Activated CD4-positive, CD25-positive, alpha-beta regulatory T cell treated with anti-CD3 and anti-CD28 coated beads, Interleukin-2, amount 50 U/mL, for 16 hours (primary cell): ENCODE measurements around the gene BCAM.
"Not testable (repeated sequence)": the region's sequence is repeated elsewhere in the genome, so short reads cannot be mapped to it uniquely, and the experiment has no call there.

Source experiments
- DNase-seq: peaks from one replicate; pipeline ENCODE4 v3.0.0-alpha.2; 2020; ENCODE audit warnings: low read depth, low spot score

BCAM gene

GRCh38 chr19:44808463-44809371 is at the start of gene BCAM:
BCAM (plus strand) TSS chr19:44809103; CDS start chr19:44809125, 22 bp downstream.
- no peak for DNase-seq

DNA sequence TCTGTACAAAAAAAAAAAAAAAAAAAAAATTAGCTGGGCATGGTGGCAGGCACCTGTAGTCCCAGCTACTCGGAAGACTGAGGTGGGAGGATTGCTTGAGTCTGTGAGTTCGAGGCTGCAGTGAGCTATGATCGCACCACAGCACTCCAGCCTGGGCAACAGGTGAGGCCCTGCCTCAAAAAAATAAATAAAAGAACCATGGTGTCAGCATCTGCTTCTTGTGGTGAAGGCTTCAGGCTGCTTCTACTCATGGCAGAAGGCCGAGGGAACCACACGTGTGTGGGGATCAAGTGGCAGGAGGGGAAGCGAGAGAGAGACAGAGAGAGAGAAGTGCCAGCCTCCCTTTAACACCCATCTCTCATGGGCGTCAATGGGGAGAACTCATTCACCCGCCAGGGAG is 46.9 kb upstream of the BCAM start:
- DNase-seq = no peak

DNA sequence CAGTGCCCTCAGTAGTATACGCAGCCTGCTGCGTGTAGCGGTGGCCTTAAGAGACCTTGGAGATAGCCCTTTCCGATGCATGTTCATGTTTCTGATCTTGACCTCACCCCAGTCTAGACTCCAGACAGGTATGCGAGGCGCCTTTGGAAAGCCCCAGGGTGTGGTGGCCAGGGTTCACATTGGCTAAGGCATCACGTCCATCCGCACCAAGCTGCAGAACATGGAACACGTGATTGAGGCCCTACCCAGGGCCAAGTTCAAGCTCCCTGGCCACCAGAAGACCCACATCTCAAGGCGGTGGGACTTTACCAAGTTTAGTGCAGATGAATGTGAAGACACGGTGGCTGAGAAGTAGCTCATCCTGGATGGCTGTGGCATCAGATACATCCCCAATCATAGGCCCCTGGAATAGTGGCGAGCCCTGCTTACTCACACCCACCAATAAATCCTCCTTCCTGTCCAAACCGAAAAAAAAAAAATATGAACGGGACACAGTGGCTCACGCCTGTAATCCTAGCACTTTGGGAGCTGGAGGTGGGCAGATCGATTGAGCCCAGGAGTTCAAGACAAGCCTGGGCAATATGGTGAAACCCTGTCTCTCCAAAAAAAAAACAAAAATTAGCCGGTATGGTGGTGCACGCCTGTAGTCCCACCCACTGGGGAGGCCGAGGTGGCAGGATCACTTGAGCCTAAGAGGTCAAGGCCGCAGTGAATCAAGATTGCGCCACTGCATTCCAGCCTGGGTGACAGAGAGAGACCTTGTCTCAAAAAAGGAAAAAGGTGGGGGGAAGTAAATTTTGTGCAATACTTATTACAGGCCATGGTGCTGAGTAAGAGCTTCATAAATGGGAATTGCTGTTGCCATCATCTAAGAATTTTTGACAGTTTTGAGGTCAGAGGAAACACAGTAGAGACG is 43.6 kb upstream of the BCAM start:
- DNase-seq = no peak

- no peak for DNase-seq
Observed at GRCh38 chr19:44765949-44766335, 43.0 kb upstream of the BCAM start.

GRCh38 chr19:44767295-44768180 is 41.4 kb upstream of the BCAM start:
- no peak for DNase-seq

DNA sequence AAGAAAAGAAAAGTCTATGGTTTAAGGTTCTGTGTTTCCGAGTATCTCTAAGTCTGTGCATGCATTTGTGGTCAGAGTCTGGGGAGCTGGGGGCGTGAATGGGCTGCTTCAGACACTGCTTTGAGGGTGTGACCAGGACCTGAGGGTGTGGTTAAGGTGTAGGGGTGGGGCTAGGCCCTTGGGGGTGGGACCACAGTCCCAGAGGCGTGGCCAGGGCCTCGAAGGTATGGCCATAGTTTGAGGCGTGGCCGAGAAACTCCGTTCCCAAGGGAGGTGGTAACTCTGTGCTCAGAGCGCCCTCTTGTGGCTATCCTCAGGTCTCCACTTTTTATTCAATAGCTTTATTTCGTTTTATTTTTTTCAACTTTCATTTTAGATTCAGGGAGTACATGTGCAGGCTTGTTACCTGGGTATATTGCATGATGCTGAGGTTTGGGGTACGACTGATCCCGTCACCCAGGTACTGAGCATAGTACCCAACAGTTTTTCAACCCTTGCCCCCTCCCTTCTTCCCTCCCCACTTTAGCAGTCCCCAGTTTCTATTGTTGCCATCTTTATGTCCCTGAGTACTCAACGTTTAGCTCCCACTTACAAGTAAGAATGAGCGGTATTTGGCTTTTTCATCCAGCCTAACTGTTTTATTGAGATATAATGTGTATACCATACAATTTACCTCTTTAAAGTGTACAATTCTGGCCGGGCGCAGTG is 38.2 kb upstream of the BCAM start:
- peak; percentile 96 for DNase-seq

DNA sequence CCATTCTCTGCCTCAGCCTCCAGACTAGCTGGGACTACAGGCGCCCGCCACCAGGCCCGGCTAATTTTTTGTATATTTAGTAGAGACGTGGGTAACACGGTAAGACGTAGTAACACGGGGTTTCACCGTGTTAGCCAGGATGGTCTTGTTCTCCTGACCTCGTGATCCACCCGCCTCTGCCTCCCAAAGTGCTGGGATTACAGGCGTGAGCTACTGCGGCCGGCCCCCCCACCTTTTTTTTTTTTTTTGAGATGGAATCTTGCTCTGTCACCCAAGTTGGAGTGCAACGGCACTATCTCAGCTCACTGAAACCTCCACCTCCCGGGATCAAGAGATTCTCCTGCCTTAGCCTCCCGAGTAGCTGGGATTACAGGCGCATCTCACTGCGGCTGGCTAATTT is 36.8 kb upstream of the BCAM start:
- DNase-seq = not testable (repeated sequence)

DNA sequence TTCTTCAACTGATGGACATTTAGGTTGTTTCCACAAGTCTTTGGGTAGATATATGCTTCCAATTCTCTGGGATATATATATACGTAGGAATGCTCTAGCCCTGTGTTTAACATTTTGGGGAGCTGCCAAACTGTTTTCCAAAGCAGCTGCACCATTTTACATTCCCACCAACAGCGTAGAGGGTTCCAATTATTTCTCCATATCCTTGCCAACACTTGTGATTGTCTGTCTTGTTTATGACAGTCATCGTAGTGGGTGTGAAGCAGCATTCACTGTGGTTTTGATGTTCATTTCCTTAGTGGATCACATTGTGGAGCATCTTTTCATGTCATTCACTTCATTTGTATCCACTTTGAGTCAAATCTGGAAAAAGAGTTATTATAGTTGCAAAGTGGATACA is 35.9 kb upstream of the BCAM start:
- no peak for DNase-seq

- DNase-seq = no peak
Observed at GRCh38 chr19:44775676-44776240, 33.1 kb upstream of the BCAM start.

- DNase-seq = no peak
Observed at GRCh38 chr19:44776402-44777096, 32.4 kb upstream of the BCAM start.

DNA sequence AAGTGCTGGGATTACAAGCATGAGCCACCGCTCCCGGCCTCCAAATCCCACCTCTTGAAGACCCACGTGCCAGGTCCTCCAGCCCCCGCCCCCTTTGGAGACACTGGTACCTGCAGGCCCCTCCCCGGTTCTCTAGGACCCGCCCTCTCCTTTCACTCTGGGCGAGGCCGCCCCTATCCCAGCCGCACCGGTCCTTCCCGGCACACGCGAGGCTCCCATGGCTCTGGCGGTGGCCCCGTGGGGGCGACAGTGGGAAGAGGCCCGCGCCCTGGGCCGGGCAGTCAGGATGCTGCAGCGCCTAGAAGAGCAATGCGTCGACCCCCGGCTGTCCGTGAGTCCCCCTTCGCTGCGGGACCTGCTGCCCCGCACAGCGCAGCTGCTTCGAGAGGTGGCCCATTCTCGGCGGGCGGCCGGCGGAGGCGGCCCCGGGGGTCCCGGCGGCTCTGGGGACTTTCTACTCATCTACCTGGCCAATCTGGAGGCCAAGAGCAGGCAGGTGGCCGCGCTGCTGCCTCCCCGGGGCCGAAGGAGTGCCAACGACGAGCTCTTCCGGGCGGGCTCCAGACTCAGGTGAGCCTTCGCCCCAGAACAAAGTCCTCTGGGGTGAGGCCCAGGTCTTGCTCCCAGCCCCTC is 31.1 kb upstream of the BCAM start, which contains the start of gene CBLC:
Gene CBLC, plus strand, starts transcription at position 176 of the 633 bp plus-strand sequence. Its CDS starts 42 bp downstream, at position 218.
- DNase-seq = no peak

DNA sequence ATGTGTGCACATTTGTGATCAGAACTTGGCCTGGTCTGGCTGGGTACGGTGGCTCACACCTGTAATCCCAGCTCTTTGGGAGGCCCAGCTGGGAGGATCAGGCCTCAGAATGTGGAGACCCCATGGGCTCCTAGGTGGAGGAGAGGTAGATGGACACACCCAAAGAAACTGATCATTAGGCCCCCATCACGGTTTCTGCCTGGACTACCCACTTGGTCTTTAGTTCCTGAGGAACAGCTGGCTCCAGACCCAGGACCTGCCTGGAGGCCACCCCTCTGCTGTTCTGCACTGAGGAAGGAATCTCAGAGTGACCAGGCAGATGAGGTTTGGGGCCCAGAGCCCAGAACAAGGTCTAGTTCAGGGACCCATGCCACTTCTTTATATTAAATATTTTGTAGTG is 29.8 kb upstream of the BCAM start:
- no peak for DNase-seq

DNA sequence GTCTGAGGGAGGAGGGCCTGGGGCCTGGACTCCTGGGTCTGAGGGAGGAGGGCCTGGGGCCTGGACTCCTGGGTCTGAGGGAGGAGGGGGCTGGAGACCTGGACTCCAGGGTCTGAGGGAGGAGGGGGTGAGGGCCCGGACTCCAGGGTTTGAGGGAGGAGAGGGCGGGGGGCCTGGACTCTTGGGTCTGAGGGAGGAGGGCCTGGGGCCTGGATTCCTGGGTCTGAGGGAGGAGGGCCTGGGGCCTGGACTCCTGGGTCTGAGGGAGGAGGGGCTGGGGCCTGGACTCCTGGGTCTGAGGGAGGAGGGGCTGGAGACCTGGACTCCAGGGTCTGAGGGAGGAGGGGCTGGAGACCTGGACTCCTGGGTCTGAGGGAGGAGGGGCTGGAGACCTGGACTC is 27.2 kb upstream of the BCAM start:
- DNase-seq = not testable (repeated sequence)

GRCh38 chr19:44782729-44783128 is 26.2 kb upstream of the BCAM start:
- no peak for DNase-seq

DNA sequence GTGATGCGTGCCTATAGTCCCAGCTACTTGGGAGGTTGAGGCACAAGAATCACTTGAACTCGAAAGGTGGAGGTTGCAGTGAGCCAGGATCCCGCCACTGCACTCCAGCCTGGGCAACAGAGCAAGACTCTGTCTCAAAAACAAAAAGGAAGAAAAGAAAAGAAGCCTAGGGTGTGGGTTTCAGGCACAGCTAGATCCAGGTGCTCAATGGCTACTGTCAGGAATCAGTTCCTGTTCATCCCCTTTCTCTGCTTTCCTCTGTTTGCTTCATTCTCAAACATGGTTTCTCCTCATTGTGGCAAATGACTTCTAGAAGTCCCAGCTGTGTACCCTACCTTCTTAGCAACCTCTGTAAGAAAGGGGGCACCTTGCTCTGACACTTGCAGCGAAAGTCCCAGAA is 25.4 kb upstream of the BCAM start:
- no peak for DNase-seq

DNA sequence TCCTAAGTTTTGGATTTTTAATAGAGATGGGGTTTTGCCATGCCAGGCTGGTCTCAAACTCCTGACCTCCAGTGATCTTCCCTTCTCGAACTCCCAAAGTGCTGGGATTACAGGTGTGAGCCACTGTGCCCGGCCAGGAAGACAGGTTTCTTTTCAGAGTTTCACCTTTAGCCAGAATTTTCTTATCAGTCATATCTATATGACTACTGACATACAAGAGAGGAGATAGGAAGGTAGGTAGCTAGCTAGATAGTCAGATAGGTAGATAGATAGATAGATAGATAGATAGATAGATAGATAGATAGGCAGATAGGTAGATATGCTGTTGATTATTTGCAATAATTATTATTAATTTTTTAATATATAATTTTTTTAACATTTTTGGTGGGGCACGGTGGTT is 23.6 kb upstream of the BCAM start:
- no peak for DNase-seq

DNA sequence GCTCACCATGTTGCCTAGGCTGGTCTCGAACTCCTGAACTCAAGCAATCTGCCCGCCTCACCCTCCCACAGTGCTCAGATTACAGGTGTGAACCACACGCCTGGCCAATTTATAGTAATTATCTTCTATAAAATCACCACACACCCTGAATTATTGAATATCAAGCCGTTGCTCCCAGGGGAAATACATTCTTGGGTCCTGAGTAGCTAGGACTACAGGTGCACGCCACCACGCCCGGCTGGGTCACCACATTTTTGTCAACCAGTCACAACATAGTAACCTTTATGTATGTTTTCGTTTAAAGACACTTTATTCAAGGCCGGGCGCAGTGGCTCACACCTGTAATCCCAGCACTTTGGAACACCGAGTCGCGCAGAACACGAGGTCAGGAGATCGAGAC is 22.9 kb upstream of the BCAM start:
- DNase-seq = no peak

- DNase-seq = no peak
Observed at GRCh38 chr19:44788971-44789370, 19.9 kb upstream of the BCAM start.

DNA sequence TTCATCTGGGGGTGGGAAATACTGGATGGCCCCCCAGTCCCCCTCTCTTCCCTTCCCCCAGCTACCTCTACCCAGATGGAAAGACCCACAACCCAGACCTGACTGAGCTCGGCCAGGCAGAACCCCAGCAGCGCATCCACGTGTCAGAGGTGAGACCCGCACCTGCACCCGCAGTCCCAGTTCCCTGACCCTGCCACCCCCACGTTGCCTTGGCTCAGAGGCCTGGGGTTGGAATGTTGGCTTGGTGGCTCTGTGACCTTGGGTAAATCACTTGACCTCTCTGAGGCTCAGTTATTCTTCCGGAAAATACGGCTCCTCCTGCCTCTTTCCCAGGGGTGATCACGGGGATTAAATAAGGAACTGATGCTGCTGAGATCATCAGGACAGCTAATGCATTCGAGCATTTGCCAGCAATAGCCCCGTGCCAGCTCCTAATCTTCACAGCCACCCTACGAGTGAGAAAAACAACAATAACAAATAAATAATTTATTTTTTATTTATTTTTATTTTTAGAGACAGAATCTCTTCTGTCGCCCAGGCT is 18.9 kb upstream of the BCAM start:
- no peak for DNase-seq
